ACC112 (cell line): ENCODE data around the gene DNAJB12.
"Not testable (repeated sequence)": the region's sequence is repeated elsewhere in the genome, so short reads cannot be mapped to it uniquely, and the experiment has no call there.

ENCODE experiments used
- H2AFZ ChIP-seq: fragments of 200-600 bp; sonication (generic); one replicate; pipeline ENCODE4 v1.6.0; 2017; ENCODE audit warnings: antibody characterized with exemption, low read length; ENCODE audit not compliant: unreplicated experiment
- H3K27ac ChIP-seq: fragments of 200-600 bp; sonication (generic); 2 replicates; pipeline ENCODE4 v1.5.1; 2014; ENCODE audit warnings: low read depth, mild to moderate bottlenecking, antibody characterized with exemption, low read length, moderate library complexity
- H3K27me3 ChIP-seq: fragments of 200-600 bp; sonication (generic); 2 replicates; pipeline ENCODE4 v1.6.1; 2014; ENCODE audit warnings: mild to moderate bottlenecking, antibody characterized with exemption, low read length, moderate library complexity, mixed read lengths; ENCODE audit not compliant: insufficient read depth
- H3K36me3 ChIP-seq: fragments of 200-600 bp; sonication (generic); 2 replicates; pipeline ENCODE4 v1.6.1; 2016; ENCODE audit warnings: mild to moderate bottlenecking, antibody characterized with exemption, low read length, moderate library complexity, mixed read lengths; ENCODE audit not compliant: insufficient read depth
- H3K4me1 ChIP-seq: fragments of 200-600 bp; sonication (generic); one replicate; pipeline ENCODE4 v1.6.1; 2016; ENCODE audit warnings: low read length, mixed read lengths; ENCODE audit not compliant: insufficient read depth, unreplicated experiment, control insufficient read depth
- H3K4me3 ChIP-seq: fragments of 200-600 bp; sonication (generic); 2 replicates; pipeline ENCODE4 v1.5.1; 2014; ENCODE audit warnings: mild to moderate bottlenecking, low read depth, low read length
- H3K79me2 ChIP-seq: fragments of 200-600 bp; sonication (generic); one replicate; pipeline ENCODE4 v1.6.0; 2016; ENCODE audit warnings: low read length; ENCODE audit not compliant: control insufficient read depth, unreplicated experiment, insufficient read depth

DNAJB12 gene

DNA sequence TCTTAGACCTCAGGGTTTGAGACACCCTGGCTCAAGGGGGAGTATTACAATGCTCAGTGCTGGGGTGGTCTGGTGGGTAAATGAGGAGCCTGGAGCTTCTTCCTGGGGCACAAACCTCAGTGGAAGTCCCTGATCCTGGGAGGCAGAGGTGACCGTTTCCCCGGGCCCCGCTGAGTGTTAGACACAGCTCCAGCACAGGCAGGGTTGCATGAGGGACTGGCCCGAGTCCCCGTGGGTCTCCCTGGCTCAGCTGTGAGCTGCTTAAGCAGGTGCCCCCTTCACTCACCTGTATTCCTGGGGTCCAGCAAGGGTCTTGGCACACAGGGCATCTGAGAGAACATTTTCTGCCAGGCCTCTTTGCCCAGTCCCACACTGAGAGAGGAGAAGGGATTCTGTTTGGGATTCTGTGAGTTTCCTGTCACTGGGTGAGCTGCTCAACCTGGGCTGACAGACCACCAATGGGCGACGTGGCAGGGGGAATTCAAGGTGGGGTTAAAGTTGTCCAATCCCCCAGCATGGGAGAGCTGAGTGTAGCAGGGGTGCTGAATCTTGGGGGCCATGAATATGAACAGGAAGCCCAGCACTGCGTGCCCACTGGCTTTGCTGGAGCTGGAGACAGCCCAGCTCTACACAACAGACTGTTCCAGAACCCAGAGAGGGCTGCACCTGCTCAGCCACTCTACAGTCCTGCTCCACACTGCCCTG is 51.1 kb downstream of the DNAJB12 start:
- Histone ChIP-seq H3K4me1 (peaks cover 13% of the 10 kb centered on the region), H3K27ac (no peak overlapping the region)

DNA sequence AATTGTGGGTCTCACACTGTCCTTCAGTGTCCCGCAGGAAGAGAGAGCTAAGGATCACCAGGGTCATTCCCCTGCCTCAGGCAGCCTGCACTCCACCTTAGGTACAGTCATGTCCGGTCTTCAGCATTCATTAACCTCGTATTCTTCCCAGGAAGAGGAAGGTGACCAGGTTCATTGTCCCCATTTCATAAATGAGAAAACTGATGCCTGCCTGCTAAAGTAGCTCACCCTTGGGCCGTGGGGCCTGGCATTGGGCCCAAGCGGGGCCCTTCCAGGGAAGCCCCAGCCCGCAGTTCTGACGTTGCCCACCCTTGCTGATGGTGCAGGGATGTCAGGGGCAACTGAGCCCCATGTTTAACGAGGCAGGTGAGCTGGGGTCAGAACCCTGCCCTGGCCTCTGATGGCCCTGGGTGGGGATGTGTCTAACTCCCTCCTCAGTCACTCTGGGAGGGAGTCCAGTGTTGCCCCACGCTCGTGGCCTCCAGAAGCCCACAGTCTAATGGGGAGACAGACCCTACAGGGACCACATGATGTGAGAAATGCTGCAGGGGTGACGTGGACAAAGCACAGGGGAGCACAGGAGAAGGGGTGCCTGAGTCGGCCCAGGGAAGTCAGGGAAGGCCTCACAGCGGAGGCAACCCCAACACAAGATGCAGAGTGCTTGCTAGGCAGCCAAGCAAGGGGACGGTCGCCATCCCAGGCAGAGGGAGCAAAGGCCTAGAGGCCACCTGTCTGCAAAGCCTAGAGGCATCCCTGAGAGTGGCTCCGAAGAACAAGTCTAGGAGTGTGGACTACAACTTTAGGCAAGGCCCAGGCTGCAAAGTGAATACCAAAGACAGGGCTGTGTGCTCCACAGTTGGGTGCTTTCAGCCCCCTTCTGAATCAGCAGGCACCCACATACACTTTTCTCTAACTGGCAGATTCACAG is 55.9 kb downstream of the DNAJB12 start:
- Histone ChIP-seq H3K4me3 (peak overlapping the region; percentile 78; the same call in 1 of the 2 replicates), H3K27ac (peak overlapping the region; percentile 97), H3K4me1 (peaks cover 22% of the 10 kb centered on the region), H3K27me3 (no peaks in the 10 kb centered on the region), H2AFZ (no peak overlapping the region), H3K36me3 (no peaks in the 10 kb centered on the region), H3K79me2 (no peaks in the 10 kb centered on the region)

More for the DNA sequence above, 51.1 kb downstream of the DNAJB12 start:
- Histone ChIP-seq H2AFZ (no peak overlapping the region), H3K79me2 (no peaks in the 10 kb centered on the region), H3K4me3 (no peak overlapping the region), H3K36me3 (no peaks in the 10 kb centered on the region), H3K27me3 (no peaks in the 10 kb centered on the region)

GRCh38 chr10:72297805-72298591 is 56.7 kb downstream of the DNAJB12 start:
- H2AFZ ChIP-seq = no peak overlapping the region
- H3K27me3 ChIP-seq = no peaks in the 10 kb centered on the region
- peak overlapping the region; percentile 97 for H3K27ac ChIP-seq
- no peaks in the 10 kb centered on the region for H3K79me2 ChIP-seq
- peak overlapping the region; percentile 78 for H3K4me3 ChIP-seq
- peaks cover 22% of the 10 kb centered on the region for H3K4me1 ChIP-seq
- H3K36me3 ChIP-seq = no peaks in the 10 kb centered on the region

- no peaks in the 10 kb centered on the region for H3K79me2 ChIP-seq
- H3K36me3 ChIP-seq = no peaks in the 10 kb centered on the region
- H3K27me3 ChIP-seq = no peaks in the 10 kb centered on the region
- no peak overlapping the region for H2AFZ ChIP-seq
- peaks cover 22% of the 10 kb centered on the region for H3K4me1 ChIP-seq
- peak overlapping the region; percentile 78 for H3K4me3 ChIP-seq
- peak overlapping the region; percentile 97 for H3K27ac ChIP-seq
These were observed 57.4 kb downstream of the DNAJB12 start for GRCh38 chr10:72297281-72297804.

GRCh38 chr10:72296829-72297280 is 57.9 kb downstream of the DNAJB12 start:
- Histone ChIP-seq H3K4me3 (peak overlapping the region; percentile 78), H3K27ac (peak overlapping the region; percentile 97), H3K4me1 (peaks cover 22% of the 10 kb centered on the region)
- H3K27me3 ChIP-seq, H2AFZ ChIP-seq, H3K36me3 ChIP-seq, H3K79me2 ChIP-seq: not testable (repeated sequence)

DNA sequence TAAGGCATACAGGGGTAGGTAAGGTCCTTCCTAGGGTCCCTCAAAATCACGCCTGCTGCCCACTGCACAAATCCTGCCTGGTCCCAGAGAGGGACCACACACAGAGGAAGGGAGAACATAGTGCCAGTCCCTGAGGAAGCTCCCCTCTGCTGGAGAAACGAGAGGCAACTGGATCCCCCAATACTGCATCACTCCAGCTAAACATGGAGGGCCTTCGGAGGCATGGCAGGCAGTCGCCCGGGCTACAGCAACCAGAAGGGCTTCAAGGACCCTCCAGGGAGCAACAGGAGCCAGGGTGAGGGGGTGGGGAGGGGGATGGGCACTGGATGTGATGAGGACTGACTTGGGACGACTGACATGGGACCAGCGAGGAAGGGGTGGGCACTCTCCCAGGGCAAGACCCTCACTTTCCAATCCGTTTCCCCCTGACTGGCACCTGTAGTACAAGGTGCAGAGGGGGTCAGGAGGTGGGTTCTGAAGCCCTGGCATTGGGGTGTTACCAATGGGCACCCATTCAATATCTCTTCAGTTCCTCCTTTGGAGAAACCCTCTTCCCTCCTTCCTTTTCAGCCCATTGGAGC is 59.3 kb downstream of the DNAJB12 start:
- no peak overlapping the region for H3K4me3 ChIP-seq
- peaks cover 22% of the 10 kb centered on the region for H3K4me1 ChIP-seq
- H3K27me3 ChIP-seq = no peaks in the 10 kb centered on the region
- no peaks in the 10 kb centered on the region for H3K36me3 ChIP-seq
- H2AFZ ChIP-seq = no peak overlapping the region
- H3K27ac ChIP-seq = peak overlapping the region; percentile 97
- no peaks in the 10 kb centered on the region for H3K79me2 ChIP-seq

DNA sequence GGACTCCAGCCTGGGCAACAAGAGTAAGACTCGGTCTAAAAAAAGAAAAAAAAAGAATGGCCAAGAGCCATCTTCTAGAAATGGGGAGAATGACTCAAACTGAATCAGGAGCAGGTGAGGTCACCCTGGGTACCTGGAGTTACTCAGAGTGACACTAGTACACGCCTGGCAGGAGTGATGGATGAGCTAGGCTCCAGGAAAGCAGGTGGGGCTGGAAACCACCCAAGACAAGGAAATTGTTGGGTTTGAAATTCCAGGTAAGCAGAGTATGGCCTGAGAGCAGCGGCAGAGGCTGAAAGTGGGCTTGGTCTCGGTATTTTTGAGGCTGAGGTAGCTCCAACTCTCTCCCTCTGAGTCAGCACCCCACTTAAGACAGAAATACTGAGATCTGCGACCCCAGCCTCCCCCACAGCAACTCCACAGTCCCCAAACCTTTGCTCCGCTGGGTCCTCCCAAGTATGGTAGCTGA is 62.5 kb downstream of the DNAJB12 start:
- Histone ChIP-seq H3K4me3 (no peak overlapping the region), H3K27ac (no peak overlapping the region), H3K27me3 (no peaks in the 10 kb centered on the region), H3K4me1 (peaks cover 12% of the 10 kb centered on the region), H3K79me2 (no peaks in the 10 kb centered on the region), H2AFZ (no peak overlapping the region), H3K36me3 (no peaks in the 10 kb centered on the region)

DNA sequence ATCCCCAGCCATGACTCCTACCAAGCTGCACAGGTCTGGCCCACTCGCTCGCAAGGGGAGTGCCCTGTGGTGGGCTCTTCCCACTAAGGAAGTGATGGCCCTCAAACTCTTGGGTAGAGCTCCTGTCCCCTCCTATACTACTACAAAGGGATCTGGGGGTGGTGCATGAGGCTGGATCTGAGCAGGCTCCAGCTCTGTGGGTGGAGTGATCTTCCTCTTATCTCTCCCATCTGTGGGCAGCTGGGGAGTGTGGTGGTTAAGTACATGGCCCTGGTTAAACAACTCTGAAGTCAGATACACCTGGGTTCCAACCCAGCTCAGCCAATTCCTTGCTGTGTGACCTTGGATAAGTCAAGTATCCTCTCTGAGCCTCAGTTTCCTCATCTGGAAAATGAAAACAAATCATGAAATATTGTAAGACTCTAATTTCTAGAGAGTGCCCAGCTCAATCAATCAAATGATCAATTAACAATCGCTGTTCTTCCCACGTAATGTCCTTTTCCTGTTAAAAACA is 63.6 kb downstream of the DNAJB12 start:
- H3K4me3 ChIP-seq = no peak overlapping the region
- H3K79me2 ChIP-seq = no peaks in the 10 kb centered on the region
- H3K27me3 ChIP-seq = no peaks in the 10 kb centered on the region
- H2AFZ ChIP-seq = no peak overlapping the region
- no peaks in the 10 kb centered on the region for H3K36me3 ChIP-seq
- peaks cover 4% of the 10 kb centered on the region for H3K4me1 ChIP-seq
- no peak overlapping the region for H3K27ac ChIP-seq

DNA sequence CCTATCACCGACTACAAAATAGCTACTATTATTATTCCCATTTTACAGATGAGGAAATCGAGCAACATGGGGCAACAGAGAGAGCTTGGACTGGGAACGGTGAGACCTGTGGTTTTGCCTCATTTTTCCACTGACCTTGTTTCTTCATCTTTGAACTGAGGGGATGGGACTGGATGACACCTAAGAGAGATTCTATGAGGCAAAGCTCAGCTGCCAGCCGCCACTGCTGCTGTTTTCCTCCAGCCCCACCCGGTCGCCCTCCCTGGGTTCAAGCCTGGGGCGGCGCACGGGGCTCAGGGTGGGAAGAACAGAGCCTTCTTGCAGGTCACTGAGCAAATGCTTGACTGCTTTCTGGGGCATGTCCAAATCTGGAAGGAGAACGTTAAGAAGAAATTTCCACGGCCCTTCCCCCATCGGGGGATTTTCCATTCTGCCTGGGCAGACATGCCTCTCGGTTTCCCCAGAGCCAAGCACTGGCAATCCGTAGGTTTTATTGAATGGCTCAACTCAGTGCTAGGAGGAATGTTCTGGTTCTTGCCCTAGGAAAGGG is 68.7 kb downstream of the DNAJB12 start:
- Histone ChIP-seq H3K36me3 (no peaks in the 10 kb centered on the region), H3K79me2 (no peaks in the 10 kb centered on the region), H3K27ac (no peak overlapping the region), H2AFZ (no peak overlapping the region), H3K4me1 (no peaks in the 10 kb centered on the region), H3K27me3 (no peaks in the 10 kb centered on the region), H3K4me3 (no peak overlapping the region)
